ENCODE data around the gene ZNF185.
A peak's percentile ranks its signal among the peaks of the same experiment; 100 is the strongest.

Gene ZNF185

GRCh38 chrX:152915541-152916241, 17.8 kb downstream of the ZNF185 start:
- no peak for DNase-seq (ENCODE audit: low read depth in 3 of 3, low spot score in 1 of 3)

- no peak for DNase-seq (ENCODE audit: low read depth in 3 of 3, low spot score in 1 of 3)
Measured at GRCh38 chrX:152917656-152918579, 20.1 kb downstream of the ZNF185 start.

- no peak for DNase-seq (ENCODE audit: low read depth in 3 of 3, low spot score in 1 of 3)
Measured at GRCh38 chrX:152918707-152919106, 20.8 kb downstream of the ZNF185 start.

GRCh38 chrX:152923599-152923998, 25.7 kb downstream of the ZNF185 start:
- no peak for DNase-seq (ENCODE audit: low read depth in 3 of 3, low spot score in 1 of 3)

GRCh38 chrX:152925835-152926234, 28.0 kb downstream of the ZNF185 start:
- DNase-seq (ENCODE audit: low read depth in 3 of 3, low spot score in 1 of 3): no peak

GRCh38 chrX:152926279-152926678, 28.4 kb downstream of the ZNF185 start:
- DNase-seq (ENCODE audit: low read depth in 3 of 3, low spot score in 1 of 3): peak in 1 of 3 donors; percentile 6

- no peak for DNase-seq (ENCODE audit: low read depth in 3 of 3, low spot score in 1 of 3)
Measured at GRCh38 chrX:152926923-152927322, 29.1 kb downstream of the ZNF185 start.

GRCh38 chrX:152927858-152928760, 30.2 kb downstream of the ZNF185 start:
- no peak for DNase-seq (ENCODE audit: low read depth in 3 of 3, low spot score in 1 of 3)

- DNase-seq (ENCODE audit: low read depth in 3 of 3, low spot score in 1 of 3): no peak
Measured at GRCh38 chrX:152928761-152929400, 31.0 kb downstream of the ZNF185 start.

GRCh38 chrX:152929898-152930297, 32.0 kb downstream of the ZNF185 start:
- DNase-seq (ENCODE audit: low read depth in 3 of 3, low spot score in 1 of 3): no peak

GRCh38 chrX:152930516-152930915, 32.6 kb downstream of the ZNF185 start:
- no peak for DNase-seq (ENCODE audit: low read depth in 3 of 3, low spot score in 1 of 3)

- DNase-seq (ENCODE audit: low read depth in 3 of 3, low spot score in 1 of 3): no peak
Measured at GRCh38 chrX:152932144-152932543, 34.3 kb downstream of the ZNF185 start.

- DNase-seq (ENCODE audit: low read depth in 3 of 3, low spot score in 1 of 3): no peak
Measured at GRCh38 chrX:152932598-152933175, 34.8 kb downstream of the ZNF185 start.

- no peak for DNase-seq (ENCODE audit: low read depth in 3 of 3, low spot score in 1 of 3)
Measured at GRCh38 chrX:152936306-152936705, 38.4 kb downstream of the ZNF185 start.

- no peak for DNase-seq (ENCODE audit: low read depth in 3 of 3, low spot score in 1 of 3)
Measured at GRCh38 chrX:152937236-152937635, 39.4 kb downstream of the ZNF185 start.

- peak; percentile 74 to 80 (median 80) for DNase-seq (ENCODE audit: low read depth in 3 of 3, low spot score in 1 of 3)
Measured at GRCh38 chrX:152941328-152942076, 43.6 kb downstream of the ZNF185 start.

GRCh38 chrX:152942077-152942442, 44.2 kb downstream of the ZNF185 start:
- no peak for DNase-seq (ENCODE audit: low read depth in 3 of 3, low spot score in 1 of 3)

GRCh38 chrX:152943826-152944225, 46.0 kb downstream of the ZNF185 start:
- DNase-seq (ENCODE audit: low read depth in 3 of 3, low spot score in 1 of 3): no peak

Measured in stimulated activated CD4-positive, alpha-beta T cell treated with anti-CD3 and anti-CD28 coated beads, TNF-alpha, amount 100 ng/mL, for 1 hour (primary cell).